Colonic mucosa (tissue), 4 donors: ENCODE data around the gene PLPP3. TPM values are rescaled to one million over a fixed set of nuclear protein-coding genes. Genes with fewer than 3 reads are reported as not detected.
A peak's percentile ranks its signal among the peaks of the same experiment; 100 is the strongest.

Experiments
- DNase-seq: peaks from one replicate; pipeline ENCODE4 v3.0.0-alpha.2; 2020
- H3K27ac ChIP-seq: fragments of 200-600 bp; one replicate; pipeline ENCODE4 v1.8.0; 2021
- H3K27me3 ChIP-seq: fragments of 200-600 bp; one replicate; pipeline ENCODE4 v1.8.0; 2021
- H3K36me3 ChIP-seq: fragments of 200-600 bp; one replicate; pipeline ENCODE4 v1.8.0; 2021
- H3K4me1 ChIP-seq: fragments of 200-600 bp; one replicate; pipeline ENCODE4 v1.8.0; 2021; ENCODE audit warnings: mild to moderate bottlenecking
- H3K4me3 ChIP-seq: fragments of 200-600 bp; one replicate; pipeline ENCODE4 v1.8.0; 2021
- H3K9ac ChIP-seq, 2 donors: one replicate each; pipeline ENCODE4 v1.7.0; 2013; ENCODE audit warnings: control low read depth in 2 of 2, low read depth in 2 of 2, low read length in 2 of 2
- H3K9me3 ChIP-seq: fragments of 200-600 bp; one replicate; pipeline ENCODE4 v1.8.0; 2021
- intact Hi-C: fragments of 100-400 bp; cut with DNase I; formaldehyde crosslinking; loops from one replicate; pipeline ENCODE4 v1.14.1; 2022
- total RNA-seq, 2 donors: library from RNA; stranded (reverse); fragmentation: NEBNext Ultra II Directional in 1 of 2; extraction: Animal tissue kit (Norgen Biotek cat#: 25700) in 1 of 2; gene quantifications; one replicate each; pipeline ENCODE4 v1.2.1, GENCODE V29; 2021
- TF ChIP-seq, protein P1 (sequence below): fragments of 200-600 bp; IDR thresholded peaks from one replicate; pipeline ENCODE4 v1.8.0; 2022; ENCODE audit warnings: antibody characterized with exemption, mild to moderate bottlenecking
- donor health status: healthy.
- donor health status: DM: no; HTN: no; CAD: no.
- donor health status: DM: no; HTN: no; CAD: no.

Gene PLPP3
- total RNA-seq, 2 donors from 2014 or later, result 18.6 to 33.3 TPM

DNA sequence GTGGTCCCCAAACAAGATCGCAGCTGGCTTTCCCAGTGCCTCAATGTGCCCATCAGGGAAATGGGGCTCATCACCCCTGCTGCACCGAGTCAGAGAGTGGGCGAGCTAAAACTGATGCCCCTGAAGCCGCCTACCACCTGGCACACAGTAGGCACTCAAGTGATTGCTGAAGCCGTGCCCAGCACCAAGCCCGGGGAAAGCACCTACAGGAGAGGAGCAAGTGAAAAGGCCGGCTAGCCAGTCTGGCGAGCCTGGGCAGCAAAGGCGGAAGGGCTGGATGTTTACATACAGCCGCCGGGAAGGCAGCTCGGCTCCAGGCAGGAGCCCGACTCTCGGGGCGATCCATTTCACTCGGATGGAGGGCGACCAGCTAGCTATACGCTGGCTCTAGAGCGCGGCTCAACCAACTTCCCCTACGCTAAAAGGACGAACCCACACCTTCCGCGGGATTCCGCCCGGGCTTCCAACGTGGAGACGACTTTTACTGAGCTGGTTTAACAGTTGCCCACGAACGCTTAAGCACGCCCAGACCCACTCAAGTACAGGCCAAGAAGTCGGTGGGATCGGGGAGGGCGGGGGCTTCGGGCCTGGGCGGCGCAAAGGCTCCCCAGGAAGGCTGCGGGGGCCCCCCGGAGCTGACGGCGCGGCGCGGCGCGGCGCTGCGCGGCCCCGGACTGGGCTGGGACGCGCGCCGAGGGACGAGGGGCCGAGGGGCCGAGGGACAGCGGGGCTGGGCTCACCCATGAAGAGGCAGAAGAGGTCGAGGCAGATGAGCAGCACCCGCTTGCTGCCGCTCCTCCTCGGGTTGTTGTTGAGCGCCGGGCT is 1.0 kb downstream of the PLPP3 start:
- H3K9me3 ChIP-seq, result no peaks in the 10 kb centered on the region
- no peaks in the 10 kb centered on the region for H3K4me1 ChIP-seq
- peak overlapping the region; percentile 81 to 92 for H3K9ac ChIP-seq
- intact Hi-C loops, result loop anchor here (2.0 to 10.0 kb wide), 3 partner anchors 61 to 434 kb away; no protein-coding TSS in a partner anchor
- DNase-seq, result peak; percentile 74
- peak overlapping the region; percentile 96 for H3K27ac ChIP-seq
- H3K4me3 ChIP-seq, result peak overlapping the region; percentile 94
- no peaks in the 10 kb centered on the region for H3K27me3 ChIP-seq
- H3K36me3 ChIP-seq, result no peaks in the 10 kb centered on the region
- TF ChIP-seq, protein P1, sequence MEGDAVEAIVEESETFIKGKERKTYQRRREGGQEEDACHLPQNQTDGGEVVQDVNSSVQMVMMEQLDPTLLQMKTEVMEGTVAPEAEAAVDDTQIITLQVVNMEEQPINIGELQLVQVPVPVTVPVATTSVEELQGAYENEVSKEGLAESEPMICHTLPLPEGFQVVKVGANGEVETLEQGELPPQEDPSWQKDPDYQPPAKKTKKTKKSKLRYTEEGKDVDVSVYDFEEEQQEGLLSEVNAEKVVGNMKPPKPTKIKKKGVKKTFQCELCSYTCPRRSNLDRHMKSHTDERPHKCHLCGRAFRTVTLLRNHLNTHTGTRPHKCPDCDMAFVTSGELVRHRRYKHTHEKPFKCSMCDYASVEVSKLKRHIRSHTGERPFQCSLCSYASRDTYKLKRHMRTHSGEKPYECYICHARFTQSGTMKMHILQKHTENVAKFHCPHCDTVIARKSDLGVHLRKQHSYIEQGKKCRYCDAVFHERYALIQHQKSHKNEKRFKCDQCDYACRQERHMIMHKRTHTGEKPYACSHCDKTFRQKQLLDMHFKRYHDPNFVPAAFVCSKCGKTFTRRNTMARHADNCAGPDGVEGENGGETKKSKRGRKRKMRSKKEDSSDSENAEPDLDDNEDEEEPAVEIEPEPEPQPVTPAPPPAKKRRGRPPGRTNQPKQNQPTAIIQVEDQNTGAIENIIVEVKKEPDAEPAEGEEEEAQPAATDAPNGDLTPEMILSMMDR, result no peak

DNA sequence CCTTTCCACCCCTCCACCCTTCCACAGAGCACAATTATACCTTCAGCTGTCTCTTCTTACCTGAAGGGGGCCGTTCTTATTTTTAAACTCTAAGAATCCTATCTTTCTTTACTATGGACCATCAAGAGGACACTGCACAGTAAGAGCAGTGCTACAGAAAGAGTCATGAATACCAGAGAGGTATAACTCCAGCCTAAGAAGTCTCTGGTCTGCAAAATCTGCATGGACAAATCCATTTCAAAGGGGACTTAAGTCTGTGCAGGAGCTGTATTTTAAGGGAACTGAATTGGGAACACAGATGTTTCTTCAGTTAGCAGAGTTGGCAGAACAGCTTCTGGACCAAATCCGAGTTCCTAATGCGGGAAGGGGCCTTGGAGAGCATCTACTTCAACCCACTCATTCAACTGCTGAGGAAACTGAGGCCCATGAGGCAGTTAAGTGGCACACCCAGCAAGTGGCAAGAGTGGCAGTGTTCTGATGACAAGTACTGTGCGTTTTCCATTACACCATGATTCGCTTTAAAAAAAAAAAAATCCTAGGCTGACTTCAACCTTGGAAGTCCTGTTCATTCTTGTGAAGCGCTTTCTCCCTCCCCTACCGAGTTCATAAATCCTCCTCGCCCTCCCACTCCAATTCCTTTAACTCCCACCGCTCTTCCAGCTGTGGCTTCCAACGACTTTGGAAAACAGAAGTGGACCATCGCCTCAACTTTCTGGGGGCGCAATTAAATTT is 1.8 kb downstream of the PLPP3 start:
- Histone ChIP-seq H3K27me3 (no peaks in the 10 kb centered on the region), H3K36me3 (no peaks in the 10 kb centered on the region), H3K9ac (peak overlapping the region; percentile 81 to 92), H3K4me1 (no peaks in the 10 kb centered on the region), H3K27ac (peak overlapping the region; percentile 96), H3K9me3 (no peaks in the 10 kb centered on the region), H3K4me3 (peak overlapping the region; percentile 94)
- DNase-seq, result no peak
- intact Hi-C loops, result loop anchor here (2.0 to 10.0 kb wide), 3 partner anchors 60 to 433 kb away; no protein-coding TSS in a partner anchor
- TF ChIP-seq, protein P1, result no peak

DNA sequence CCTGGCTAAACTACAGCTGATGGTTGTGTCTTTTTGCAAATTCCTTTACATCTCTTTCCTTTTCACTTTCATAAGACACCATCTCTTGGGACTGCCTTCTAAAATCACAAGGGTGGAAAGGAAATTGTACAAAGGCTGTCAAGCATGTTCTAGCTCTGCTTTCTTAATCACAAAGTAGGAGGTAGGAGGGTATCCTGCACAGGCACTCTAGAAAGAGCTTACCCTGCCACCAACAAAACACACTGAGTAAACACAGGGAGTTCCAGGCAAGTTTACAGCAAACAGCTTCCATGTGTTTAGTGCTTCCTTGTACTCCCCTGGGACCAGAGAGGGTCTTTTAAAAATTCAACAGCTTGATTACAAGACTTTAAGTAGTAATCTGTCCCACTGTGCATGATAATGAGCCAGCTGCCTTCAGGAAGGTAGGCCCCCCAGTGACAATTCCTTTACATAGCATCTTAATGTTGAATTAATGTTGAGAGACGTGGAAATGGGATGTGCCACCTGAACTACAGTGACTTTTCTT is 2.4 kb downstream of the PLPP3 start:
- no peaks in the 10 kb centered on the region for H3K36me3 ChIP-seq
- no peaks in the 10 kb centered on the region for H3K4me1 ChIP-seq
- intact Hi-C loops, result loop anchor here (5.0 to 10.0 kb wide), 2 partner anchors 60 to 432 kb away; no protein-coding TSS in a partner anchor
- no peaks in the 10 kb centered on the region for H3K27me3 ChIP-seq
- peak overlapping the region; percentile 94 for H3K4me3 ChIP-seq
- H3K27ac ChIP-seq, result peak overlapping the region; percentile 96
- H3K9me3 ChIP-seq, result no peaks in the 10 kb centered on the region
- TF ChIP-seq, protein P1, result no peak
- H3K9ac ChIP-seq, result peak overlapping the region; percentile 60 to 81
- peak; percentile 29 for DNase-seq

DNA sequence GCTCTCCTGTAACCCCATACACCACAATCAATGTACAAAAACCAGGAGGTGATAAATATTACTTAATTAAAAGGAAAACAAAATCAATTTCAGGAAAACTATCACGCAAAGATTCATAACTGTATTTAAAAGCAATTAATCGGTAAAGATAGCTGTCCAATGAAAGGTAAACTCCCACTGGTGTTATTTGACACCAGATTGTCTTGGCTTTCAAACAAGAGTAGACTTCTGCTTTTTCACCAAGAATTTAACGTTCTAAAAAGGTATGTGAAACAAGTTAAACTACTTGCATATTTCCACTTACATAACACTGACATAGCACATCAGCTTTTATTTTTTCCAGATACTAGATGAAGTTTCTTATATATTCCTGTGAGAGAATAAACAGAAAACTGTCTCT is 3.5 kb downstream of the PLPP3 start:
- Histone ChIP-seq H3K9ac (no peak overlapping the region), H3K36me3 (no peaks in the 10 kb centered on the region), H3K27me3 (no peaks in the 10 kb centered on the region), H3K9me3 (no peaks in the 10 kb centered on the region), H3K4me3 (peak overlapping the region; percentile 94), H3K4me1 (no peaks in the 10 kb centered on the region), H3K27ac (no peak overlapping the region)
- no peak for DNase-seq
- intact Hi-C loops, result loop anchor here (5.0 to 10.0 kb wide), 2 partner anchors 59 to 431 kb away; no protein-coding TSS in a partner anchor
- TF ChIP-seq, protein P1, result no peak

DNA sequence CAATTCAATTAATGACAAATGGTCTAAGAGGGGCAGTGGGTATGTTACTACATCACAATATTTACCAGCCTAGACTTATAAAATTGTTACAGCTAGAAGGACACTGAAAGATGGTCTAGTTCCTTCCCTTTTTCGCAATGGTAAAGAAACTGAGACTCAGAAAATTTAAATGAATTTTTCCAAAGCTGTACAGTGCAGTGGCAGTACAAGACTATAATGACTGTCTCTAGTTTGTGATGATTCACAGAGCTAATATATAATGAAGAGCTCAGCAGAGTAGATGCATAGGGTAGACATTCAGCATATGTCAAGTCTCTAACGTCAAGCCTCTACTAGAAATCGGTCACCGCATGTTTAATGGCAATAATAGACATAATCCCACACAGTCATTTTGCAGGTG is 4.6 kb downstream of the PLPP3 start:
- Histone ChIP-seq H3K27ac (no peak overlapping the region), H3K4me1 (no peaks in the 10 kb centered on the region), H3K36me3 (no peaks in the 10 kb centered on the region), H3K27me3 (no peaks in the 10 kb centered on the region), H3K9me3 (no peaks in the 10 kb centered on the region), H3K4me3 (no peak overlapping the region), H3K9ac (no peak overlapping the region)
- intact Hi-C loops, result loop anchor here (5.0 to 10.0 kb wide), 2 partner anchors 57 to 430 kb away; no protein-coding TSS in a partner anchor
- no peak for DNase-seq
- TF ChIP-seq, protein P1, result no peak
